ENCODE results near the gene SSMEM1.
A peak's percentile ranks its signal among the peaks of the same experiment; 100 is the strongest.

The SSMEM1 gene

GRCh38 chr7:130262448-130262847 is 54.8 kb downstream of the SSMEM1 start:
- no CpG with 5 or more reads among the region's 2 CpGs for WGBS (ENCODE audit: extremely low coverage, insufficient coverage, insufficient read length)
- Histone ChIP-seq H3K27ac (ENCODE audit: low read depth, low read length) (no peak overlapping the region), H3K4me3 (ENCODE audit: low read depth, low read length) (no peak overlapping the region), H3K4me2 (ENCODE audit: low read length) (no peak overlapping the region), H2BK12ac (ENCODE audit: low read length) (peak overlapping the region; percentile 34), H3K36me3 (ENCODE audit: control insufficient read depth in 1 of 2, insufficient read depth in 2 of 2, low read length in 2 of 2) (no peaks in the 10 kb centered on the region), H3K79me2 (ENCODE audit: control insufficient read depth, insufficient read depth, low read length, poor library complexity) (no peaks in the 10 kb centered on the region), H2AK5ac (ENCODE audit: low read length) (no peak overlapping the region), H3K14ac (ENCODE audit: low read length) (no peak overlapping the region), H4K91ac (ENCODE audit: low read depth, low read length) (no peak overlapping the region), H4K12ac (ENCODE audit: low read depth, low read length) (no peak overlapping the region), H3K9ac (ENCODE audit: low read length) (no peak overlapping the region), H3K27me3 (ENCODE audit: insufficient read depth, low read length) (no peaks in the 10 kb centered on the region), H2AFZ (ENCODE audit: insufficient read depth, low read length, poor library complexity) (no peak overlapping the region), H2BK120ac (ENCODE audit: insufficient read depth, low read length, poor library complexity) (no peak overlapping the region), H4K8ac (ENCODE audit: low read depth, low read length) (no peak overlapping the region), H3K79me1 (ENCODE audit: low read length) (no peaks in the 10 kb centered on the region), H3K18ac (ENCODE audit: low read length) (no peak overlapping the region), H3K9me3 (ENCODE audit: insufficient read depth, low read depth, low read length) (peaks cover 2% of the 10 kb centered on the region), H2BK5ac (ENCODE audit: low read depth, low read length, poor library complexity) (no peak overlapping the region), H3K23ac (ENCODE audit: low read length) (no peak overlapping the region), H3K4me1 (ENCODE audit: control insufficient read depth in 1 of 2, insufficient read depth in 2 of 2, low read length in 2 of 2) (no peaks in the 10 kb centered on the region), H3K4ac (ENCODE audit: low read depth, low read length) (no peak overlapping the region)
- DNase-seq: no peak

- Histone ChIP-seq H3K27me3 (ENCODE audit: insufficient read depth, low read length) (no peaks in the 10 kb centered on the region), H4K12ac (ENCODE audit: low read depth, low read length) (no peak overlapping the region), H4K8ac (ENCODE audit: low read depth, low read length) (no peak overlapping the region), H2BK12ac (ENCODE audit: low read length) (no peak overlapping the region), H3K14ac (ENCODE audit: low read length) (no peak overlapping the region), H3K36me3 (ENCODE audit: control insufficient read depth in 1 of 2, insufficient read depth in 2 of 2, low read length in 2 of 2) (no peaks in the 10 kb centered on the region), H3K79me1 (ENCODE audit: low read length) (no peaks in the 10 kb centered on the region), H3K9ac (ENCODE audit: low read length) (no peak overlapping the region), H3K9me3 (ENCODE audit: insufficient read depth, low read depth, low read length) (peaks cover 2% of the 10 kb centered on the region), H3K18ac (ENCODE audit: low read length) (no peak overlapping the region), H4K91ac (ENCODE audit: low read depth, low read length) (no peak overlapping the region), H3K4me1 (ENCODE audit: control insufficient read depth in 1 of 2, insufficient read depth in 2 of 2, low read length in 2 of 2) (no peaks in the 10 kb centered on the region), H2BK5ac (ENCODE audit: low read depth, low read length, poor library complexity) (no peak overlapping the region), H3K4me3 (ENCODE audit: low read depth, low read length) (no peak overlapping the region), H3K27ac (ENCODE audit: low read depth, low read length) (no peak overlapping the region), H2AK5ac (ENCODE audit: low read length) (no peak overlapping the region), H2AFZ (ENCODE audit: insufficient read depth, low read length, poor library complexity) (no peak overlapping the region), H3K23ac (ENCODE audit: low read length) (no peak overlapping the region), H3K4me2 (ENCODE audit: low read length) (no peak overlapping the region), H3K4ac (ENCODE audit: low read depth, low read length) (no peak overlapping the region), H2BK120ac (ENCODE audit: insufficient read depth, low read length, poor library complexity) (no peak overlapping the region), H3K79me2 (ENCODE audit: control insufficient read depth, insufficient read depth, low read length, poor library complexity) (no peaks in the 10 kb centered on the region)
- WGBS (ENCODE audit: extremely low coverage, insufficient coverage, insufficient read length): no CpG with 5 or more reads among the region's 2 CpGs
- no peak for DNase-seq
These were observed 55.5 kb downstream of the SSMEM1 start for GRCh38 chr7:130263130-130263529.

Data from trophoblast cell (in vitro differentiated cells and primary cell).